ENCODE data around the gene WAPL.

DNA sequence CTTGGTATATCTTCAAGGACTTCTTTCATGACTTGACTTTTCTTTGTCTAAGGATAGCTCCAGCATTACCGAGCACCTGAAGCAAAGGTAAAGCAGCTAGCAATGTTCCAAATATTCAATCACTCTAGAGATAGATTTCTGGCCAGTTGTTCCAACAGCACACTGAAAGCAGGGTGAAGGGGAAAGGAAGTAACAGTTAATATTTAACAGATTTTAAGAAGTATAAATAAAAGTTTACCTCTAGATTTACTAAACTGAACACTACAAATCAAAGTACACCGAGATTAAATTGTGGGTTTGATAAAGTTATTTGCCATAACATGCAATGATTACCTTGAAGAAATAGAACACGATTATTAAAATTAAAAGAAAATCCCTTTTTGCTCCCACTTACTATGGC is 84.1 kb downstream of the WAPL start:
- TF ChIP-seq, protein P1, sequence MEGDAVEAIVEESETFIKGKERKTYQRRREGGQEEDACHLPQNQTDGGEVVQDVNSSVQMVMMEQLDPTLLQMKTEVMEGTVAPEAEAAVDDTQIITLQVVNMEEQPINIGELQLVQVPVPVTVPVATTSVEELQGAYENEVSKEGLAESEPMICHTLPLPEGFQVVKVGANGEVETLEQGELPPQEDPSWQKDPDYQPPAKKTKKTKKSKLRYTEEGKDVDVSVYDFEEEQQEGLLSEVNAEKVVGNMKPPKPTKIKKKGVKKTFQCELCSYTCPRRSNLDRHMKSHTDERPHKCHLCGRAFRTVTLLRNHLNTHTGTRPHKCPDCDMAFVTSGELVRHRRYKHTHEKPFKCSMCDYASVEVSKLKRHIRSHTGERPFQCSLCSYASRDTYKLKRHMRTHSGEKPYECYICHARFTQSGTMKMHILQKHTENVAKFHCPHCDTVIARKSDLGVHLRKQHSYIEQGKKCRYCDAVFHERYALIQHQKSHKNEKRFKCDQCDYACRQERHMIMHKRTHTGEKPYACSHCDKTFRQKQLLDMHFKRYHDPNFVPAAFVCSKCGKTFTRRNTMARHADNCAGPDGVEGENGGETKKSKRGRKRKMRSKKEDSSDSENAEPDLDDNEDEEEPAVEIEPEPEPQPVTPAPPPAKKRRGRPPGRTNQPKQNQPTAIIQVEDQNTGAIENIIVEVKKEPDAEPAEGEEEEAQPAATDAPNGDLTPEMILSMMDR (IDR thresholded peaks at IDR 0.05), result no peak
- TF ChIP-seq EZH2 (IDR thresholded peaks at IDR 0.05; ENCODE audit: borderline replicate concordance, insufficient read depth, low read depth, low read length, poor library complexity, severe bottlenecking), result no peak
